Astrocyte (in vitro differentiated cells and primary cell): ENCODE data around the gene USP9X. TPM values are rescaled to one million over a fixed set of nuclear protein-coding genes. Genes with fewer than 3 reads are reported as not detected.
A peak's percentile ranks its signal among the peaks of the same experiment; 100 is the strongest.

ENCODE experiments used
- DNase-seq: peaks from one replicate; pipeline ENCODE4 v3.0.0-alpha.2; 2010; ENCODE audit warnings: low read depth
- FAIRE-seq: peaks from 2 replicates; lab custom pipeline; 2011; peaks lifted over from hg19 to GRCh38; lab: Jason Lieb, UNC
- H2AFZ ChIP-seq: 2 replicates; pipeline ENCODE4 v1.6.0; 2012; ENCODE audit warnings: low read depth, low read length, inconsistent platforms
- H3K27ac ChIP-seq: 2 replicates; pipeline ENCODE4 v1.5.1; 2011; ENCODE audit warnings: low read depth, low read length, inconsistent platforms
- H3K27me3 ChIP-seq: 2 replicates; pipeline ENCODE4 v1.6.0; 2011; ENCODE audit warnings: low read length, inconsistent platforms; ENCODE audit not compliant: insufficient read depth
- H3K36me3 ChIP-seq: 2 replicates; pipeline ENCODE4 v1.5.1; 2011; ENCODE audit warnings: low read length, inconsistent platforms; ENCODE audit not compliant: insufficient read depth
- H3K4me1 ChIP-seq: 2 replicates; pipeline ENCODE4 v1.5.1; 2011; ENCODE audit warnings: low read length, inconsistent platforms; ENCODE audit not compliant: insufficient read depth
- H3K4me2 ChIP-seq: 2 replicates; pipeline ENCODE4 v1.6.0; 2012; ENCODE audit warnings: low read length, inconsistent platforms
- H3K4me3 ChIP-seq: 2 replicates; pipeline ENCODE4 v1.5.1; 2011; ENCODE audit warnings: low read depth, mild to moderate bottlenecking, low read length, inconsistent platforms; ENCODE audit not compliant: insufficient read depth
- H3K79me2 ChIP-seq: 2 replicates; pipeline ENCODE4 v1.6.0; 2012; ENCODE audit warnings: mild to moderate bottlenecking, low read length, inconsistent platforms; ENCODE audit not compliant: insufficient read depth
- H3K9ac ChIP-seq: 2 replicates; pipeline ENCODE4 v1.6.0; 2012; ENCODE audit warnings: mild to moderate bottlenecking, low read length, inconsistent platforms
- H3K9me3 ChIP-seq: 2 replicates; pipeline ENCODE4 v1.5.1; 2012; ENCODE audit warnings: low read depth, mild to moderate bottlenecking, low read length, inconsistent platforms; ENCODE audit not compliant: insufficient read depth
- H4K20me1 ChIP-seq: 2 replicates; pipeline ENCODE4 v1.6.0; 2012; ENCODE audit warnings: low read length, inconsistent platforms; ENCODE audit not compliant: insufficient read depth
- H3K27ac Mint-ChIP-seq: one replicate; pipeline ENCODE4 v1.8.0; 2021; ENCODE audit warnings: mild to moderate bottlenecking, mixed read lengths; ENCODE audit not compliant: unreplicated experiment
- H3K27me3 Mint-ChIP-seq: one replicate; pipeline ENCODE4 v1.8.0; 2021; ENCODE audit warnings: low read depth, mixed read lengths; ENCODE audit not compliant: unreplicated experiment
- H3K36me3 Mint-ChIP-seq: one replicate; pipeline ENCODE4 v1.8.0; 2021; ENCODE audit warnings: low read depth, mixed read lengths; ENCODE audit not compliant: unreplicated experiment
- H3K4me1 Mint-ChIP-seq: one replicate; pipeline ENCODE4 v1.8.0; 2021; ENCODE audit warnings: low read depth, mixed read lengths; ENCODE audit not compliant: unreplicated experiment
- H3K4me3 Mint-ChIP-seq: one replicate; pipeline ENCODE4 v1.8.0; 2021; ENCODE audit warnings: mild to moderate bottlenecking, moderate library complexity, mixed read lengths; ENCODE audit not compliant: unreplicated experiment
- H3K9me3 Mint-ChIP-seq: one replicate; pipeline ENCODE4 v1.8.0; 2021; ENCODE audit warnings: mild to moderate bottlenecking, mixed read lengths; ENCODE audit not compliant: unreplicated experiment
- EZH2 ChIP-seq: IDR thresholded peaks from 2 replicates; pipeline ENCODE4 v1.6.1; 2012; ENCODE audit warnings: mild to moderate bottlenecking, low read length, inconsistent platforms; ENCODE audit not compliant: insufficient read depth
- total RNA-seq: library from RNA; stranded (reverse); gene quantifications from 2 replicates; pipeline ENCODE4 v1.2.1, GENCODE V29; 2021
- TF ChIP-seq, protein P1 (sequence below): IDR thresholded peaks from 2 replicates; pipeline ENCODE4 v1.5.1; 2011; ENCODE audit warnings: low read depth, mild to moderate bottlenecking, inconsistent platforms, low read length, moderate library complexity; ENCODE audit not compliant: insufficient read depth

The USP9X gene
- total RNA-seq, 1 donor from 2014 or later: 112 TPM

DNA sequence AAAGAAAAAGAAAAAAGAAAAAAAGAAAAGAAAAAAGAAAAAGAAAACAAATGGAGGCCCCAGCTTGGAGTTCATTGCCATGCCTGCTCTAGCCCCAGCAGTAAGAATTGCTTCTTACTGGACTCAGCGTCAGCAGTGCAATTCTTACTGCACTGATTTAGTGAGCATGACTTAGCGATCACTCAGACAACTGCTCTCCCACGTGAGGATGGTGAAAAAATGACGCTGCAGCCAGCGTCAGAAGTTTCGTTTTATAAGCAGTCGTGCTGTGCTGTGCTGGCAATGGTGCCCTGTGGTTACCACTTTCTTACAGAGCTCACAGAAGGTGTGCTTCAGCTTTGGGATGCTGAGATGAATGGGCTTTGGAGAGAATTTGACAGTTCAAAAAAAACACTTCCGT is 180.4 kb downstream of the USP9X start:
- Mint-ChIP-seq H3K4me3 (no peak overlapping the region), H3K36me3 (no peaks in the 10 kb centered on the region), H3K4me1 (peaks cover 2% of the 10 kb centered on the region), H3K27ac (no peak overlapping the region), H3K9me3 (no peaks in the 10 kb centered on the region), H3K27me3 (no peaks in the 10 kb centered on the region)
- Histone ChIP-seq H3K36me3 (no peaks in the 10 kb centered on the region), H3K9me3 (no peaks in the 10 kb centered on the region), H4K20me1 (no peaks in the 10 kb centered on the region), H3K4me1 (no peaks in the 10 kb centered on the region), H3K79me2 (no peaks in the 10 kb centered on the region), H3K4me3 (no peak overlapping the region), H3K9ac (peak overlapping the region; percentile 35), H3K27ac (no peak overlapping the region), H2AFZ (peak overlapping the region; percentile 21), H3K4me2 (peak overlapping the region; percentile 35), H3K27me3 (no peaks in the 10 kb centered on the region)
- FAIRE-seq (peak; percentile 9), DNase-seq (peak; percentile 67)
- TF ChIP-seq, protein P1, sequence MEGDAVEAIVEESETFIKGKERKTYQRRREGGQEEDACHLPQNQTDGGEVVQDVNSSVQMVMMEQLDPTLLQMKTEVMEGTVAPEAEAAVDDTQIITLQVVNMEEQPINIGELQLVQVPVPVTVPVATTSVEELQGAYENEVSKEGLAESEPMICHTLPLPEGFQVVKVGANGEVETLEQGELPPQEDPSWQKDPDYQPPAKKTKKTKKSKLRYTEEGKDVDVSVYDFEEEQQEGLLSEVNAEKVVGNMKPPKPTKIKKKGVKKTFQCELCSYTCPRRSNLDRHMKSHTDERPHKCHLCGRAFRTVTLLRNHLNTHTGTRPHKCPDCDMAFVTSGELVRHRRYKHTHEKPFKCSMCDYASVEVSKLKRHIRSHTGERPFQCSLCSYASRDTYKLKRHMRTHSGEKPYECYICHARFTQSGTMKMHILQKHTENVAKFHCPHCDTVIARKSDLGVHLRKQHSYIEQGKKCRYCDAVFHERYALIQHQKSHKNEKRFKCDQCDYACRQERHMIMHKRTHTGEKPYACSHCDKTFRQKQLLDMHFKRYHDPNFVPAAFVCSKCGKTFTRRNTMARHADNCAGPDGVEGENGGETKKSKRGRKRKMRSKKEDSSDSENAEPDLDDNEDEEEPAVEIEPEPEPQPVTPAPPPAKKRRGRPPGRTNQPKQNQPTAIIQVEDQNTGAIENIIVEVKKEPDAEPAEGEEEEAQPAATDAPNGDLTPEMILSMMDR: no peak
- TF ChIP-seq EZH2: no peak

DNA sequence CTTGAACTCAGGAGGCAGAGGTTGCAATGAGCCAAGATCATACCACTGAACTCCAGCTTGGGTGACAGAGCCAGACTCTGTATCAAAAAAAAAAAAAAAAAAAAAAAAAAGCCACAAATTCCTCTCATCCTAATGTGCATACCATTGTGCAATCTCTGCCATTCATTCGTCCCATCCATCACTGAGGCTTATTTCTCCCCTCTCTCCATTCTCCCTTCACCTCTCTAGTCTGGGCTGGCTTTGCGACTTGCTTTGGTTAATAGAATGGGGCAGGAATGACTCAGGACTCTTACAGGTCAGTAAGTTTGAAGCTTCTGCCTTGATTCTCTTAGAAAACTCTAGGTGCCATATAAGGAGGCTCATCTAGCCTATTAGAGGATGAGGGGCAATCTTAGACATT is 188.4 kb downstream of the USP9X start:
- Mint-ChIP-seq H3K27me3 (no peaks in the 10 kb centered on the region), H3K4me1 (no peaks in the 10 kb centered on the region), H3K9me3 (no peaks in the 10 kb centered on the region), H3K36me3 (no peaks in the 10 kb centered on the region), H3K4me3 (no peak overlapping the region), H3K27ac (no peak overlapping the region)
- FAIRE-seq (peak; percentile 85), DNase-seq (peak; percentile 55)
- Histone ChIP-seq H3K9me3 (no peaks in the 10 kb centered on the region), H3K36me3 (no peaks in the 10 kb centered on the region), H2AFZ (no peak overlapping the region), H3K27me3 (no peaks in the 10 kb centered on the region), H3K4me1 (peaks cover 6% of the 10 kb centered on the region), H3K27ac (no peak overlapping the region), H3K9ac (no peak overlapping the region), H4K20me1 (no peaks in the 10 kb centered on the region), H3K4me2 (no peak overlapping the region), H3K4me3 (no peak overlapping the region), H3K79me2 (no peaks in the 10 kb centered on the region)
- no peak for TF ChIP-seq EZH2
- TF ChIP-seq, protein P1: no peak
